Neutrophil (primary cell): ENCODE measurements around the gene CHMP4A.
"Not testable (repeated sequence)": the region's sequence is repeated elsewhere in the genome, so short reads cannot be mapped to it uniquely, and the experiment has no call there.

Experiments used
- H3K27ac ChIP-seq: fragments of 200-600 bp; sonication (generic); 2 replicates; pipeline ENCODE4 v1.5.1; 2016; ENCODE audit warnings: mild to moderate bottlenecking, moderate library complexity
- H3K27me3 ChIP-seq: fragments of 200-600 bp; sonication (generic); 2 replicates; pipeline ENCODE4 v1.6.0; 2016; ENCODE audit warnings: mild to moderate bottlenecking
- H3K36me3 ChIP-seq: fragments of 200-600 bp; sonication (generic); 2 replicates; pipeline ENCODE4 v1.5.1; 2017
- H3K4me1 ChIP-seq, 2 experiments: fragments of 200-600 bp in 1 of 2; sonication (generic) in 1 of 2; 1 replicate in 1 of 2; 2 replicates in 1 of 2; pipeline versions ENCODE4 v1.5.1 to v1.6.1; 2013 to 2016; ENCODE audit warnings: low read depth in 1 of 2, low read length in 1 of 2, mild to moderate bottlenecking in 1 of 2, moderate library complexity in 1 of 2; ENCODE audit not compliant: control insufficient read depth in 1 of 2, insufficient read depth in 1 of 2
- H3K4me3 ChIP-seq, 2 experiments: fragments of 200-600 bp in 1 of 2; sonication (generic) in 1 of 2; 1 replicate in 1 of 2; 2 replicates in 1 of 2; pipeline ENCODE4 v1.5.1; 2013 to 2016; ENCODE audit warnings: low read depth in 1 of 2, low read length in 1 of 2, mild to moderate bottlenecking in 1 of 2, moderate library complexity in 1 of 2
- H3K9me3 ChIP-seq: fragments of 200-600 bp; sonication (generic); 2 replicates; pipeline ENCODE4 v1.5.1; 2016
- TF ChIP-seq, protein P1 (sequence below): fragments of 200-600 bp; sonication (generic); IDR thresholded peaks from 2 replicates; pipeline ENCODE4 v1.5.1; 2016; ENCODE audit warnings: antibody characterized with exemption

CHMP4A gene

DNA sequence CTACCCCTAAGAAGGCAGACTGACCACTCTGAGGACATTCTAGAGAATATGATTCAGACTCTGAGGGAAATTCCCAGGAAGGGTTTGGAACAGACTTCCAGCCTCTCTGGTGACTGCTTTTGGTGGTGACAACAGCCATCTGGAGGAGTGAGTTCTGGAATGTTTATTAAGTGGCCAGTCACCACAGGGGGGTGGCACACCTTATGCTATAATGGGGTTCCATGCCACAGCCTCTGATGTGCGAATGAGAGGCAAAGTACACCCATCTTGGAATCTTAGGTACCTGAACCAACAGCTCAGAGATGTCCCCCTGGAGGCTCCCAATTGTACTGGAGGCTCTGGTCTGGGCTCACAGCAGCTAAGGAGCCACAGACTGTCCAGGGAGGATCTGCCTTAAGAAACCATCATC lies 38.6 kb upstream of the CHMP4A start:
- no peaks in the 10 kb centered on the region for H3K9me3 ChIP-seq
- no peaks in the 10 kb centered on the region for H3K27me3 ChIP-seq
- peaks cover 28% of the 10 kb centered on the region for H3K36me3 ChIP-seq
- H3K4me3 ChIP-seq = no peak overlapping the region
- no peak overlapping the region for H3K27ac ChIP-seq
- TF ChIP-seq, protein P1, sequence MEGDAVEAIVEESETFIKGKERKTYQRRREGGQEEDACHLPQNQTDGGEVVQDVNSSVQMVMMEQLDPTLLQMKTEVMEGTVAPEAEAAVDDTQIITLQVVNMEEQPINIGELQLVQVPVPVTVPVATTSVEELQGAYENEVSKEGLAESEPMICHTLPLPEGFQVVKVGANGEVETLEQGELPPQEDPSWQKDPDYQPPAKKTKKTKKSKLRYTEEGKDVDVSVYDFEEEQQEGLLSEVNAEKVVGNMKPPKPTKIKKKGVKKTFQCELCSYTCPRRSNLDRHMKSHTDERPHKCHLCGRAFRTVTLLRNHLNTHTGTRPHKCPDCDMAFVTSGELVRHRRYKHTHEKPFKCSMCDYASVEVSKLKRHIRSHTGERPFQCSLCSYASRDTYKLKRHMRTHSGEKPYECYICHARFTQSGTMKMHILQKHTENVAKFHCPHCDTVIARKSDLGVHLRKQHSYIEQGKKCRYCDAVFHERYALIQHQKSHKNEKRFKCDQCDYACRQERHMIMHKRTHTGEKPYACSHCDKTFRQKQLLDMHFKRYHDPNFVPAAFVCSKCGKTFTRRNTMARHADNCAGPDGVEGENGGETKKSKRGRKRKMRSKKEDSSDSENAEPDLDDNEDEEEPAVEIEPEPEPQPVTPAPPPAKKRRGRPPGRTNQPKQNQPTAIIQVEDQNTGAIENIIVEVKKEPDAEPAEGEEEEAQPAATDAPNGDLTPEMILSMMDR = no peak
- H3K4me1 ChIP-seq = no peaks in the 10 kb centered on the region

DNA sequence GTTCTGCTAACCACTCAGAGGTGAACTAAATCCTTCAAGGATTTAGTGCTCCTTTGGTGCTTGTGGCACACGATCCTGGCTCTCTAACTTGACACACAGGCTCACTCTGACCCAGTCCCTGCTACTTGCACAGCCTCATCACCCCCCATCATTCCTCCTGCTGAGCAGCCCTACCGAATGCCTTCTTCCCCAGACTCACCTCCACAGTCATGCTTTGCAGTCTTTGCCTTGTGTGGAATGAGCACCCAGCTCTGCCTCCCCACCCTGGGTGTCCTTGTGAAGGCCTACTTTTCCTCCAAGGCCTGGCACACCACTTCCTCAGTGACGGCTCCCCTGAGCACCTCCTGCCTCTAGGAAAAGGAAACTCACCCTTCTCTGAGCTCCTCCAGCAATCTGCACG lies 37.1 kb upstream of the CHMP4A start:
- peaks cover 27% of the 10 kb centered on the region for H3K36me3 ChIP-seq
- H3K4me1 ChIP-seq = no peaks in the 10 kb centered on the region
- H3K27ac ChIP-seq = no peak overlapping the region
- TF ChIP-seq, protein P1 = no peak
- H3K27me3 ChIP-seq = no peaks in the 10 kb centered on the region
- H3K9me3 ChIP-seq = no peaks in the 10 kb centered on the region
- no peak overlapping the region for H3K4me3 ChIP-seq

GRCh38 chr14:24249230-24250021 lies 36.1 kb upstream of the CHMP4A start:
- H3K36me3 ChIP-seq = peaks cover 18% of the 10 kb centered on the region
- H3K4me3 ChIP-seq = no peak overlapping the region
- TF ChIP-seq, protein P1 = no peak
- no peaks in the 10 kb centered on the region for H3K4me1 ChIP-seq
- no peaks in the 10 kb centered on the region for H3K9me3 ChIP-seq
- H3K27me3 ChIP-seq = no peaks in the 10 kb centered on the region
- H3K27ac ChIP-seq = no peak overlapping the region

DNA sequence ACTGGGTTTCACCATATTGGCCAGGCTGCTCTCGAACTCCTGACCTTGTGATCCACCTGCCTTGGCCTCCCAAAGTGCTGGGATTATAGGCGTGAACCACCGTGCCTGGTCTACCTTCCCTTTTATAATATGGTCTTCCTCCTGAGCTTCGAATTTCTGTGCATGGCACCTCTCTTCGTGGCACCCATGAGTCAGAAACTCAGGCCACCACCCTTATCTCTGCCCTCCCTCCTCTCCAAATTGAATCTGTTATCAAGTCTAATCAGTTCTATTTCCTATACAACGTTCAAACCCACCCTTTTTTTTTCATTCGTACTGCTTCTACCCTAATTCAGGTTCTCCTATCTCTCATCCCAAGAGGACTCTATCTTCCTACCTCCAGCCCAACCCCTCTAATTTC lies 34.1 kb upstream of the CHMP4A start:
- peaks cover 7 to 14% of the 10 kb centered on the region in 2 experiments for H3K4me1 ChIP-seq
- no peak overlapping the region for H3K27ac ChIP-seq
- TF ChIP-seq, protein P1 = no peak
- H3K4me3 ChIP-seq = no peak overlapping the region
- no peaks in the 10 kb centered on the region for H3K27me3 ChIP-seq
- H3K36me3 ChIP-seq = peaks cover 2% of the 10 kb centered on the region
- H3K9me3 ChIP-seq = no peaks in the 10 kb centered on the region

DNA sequence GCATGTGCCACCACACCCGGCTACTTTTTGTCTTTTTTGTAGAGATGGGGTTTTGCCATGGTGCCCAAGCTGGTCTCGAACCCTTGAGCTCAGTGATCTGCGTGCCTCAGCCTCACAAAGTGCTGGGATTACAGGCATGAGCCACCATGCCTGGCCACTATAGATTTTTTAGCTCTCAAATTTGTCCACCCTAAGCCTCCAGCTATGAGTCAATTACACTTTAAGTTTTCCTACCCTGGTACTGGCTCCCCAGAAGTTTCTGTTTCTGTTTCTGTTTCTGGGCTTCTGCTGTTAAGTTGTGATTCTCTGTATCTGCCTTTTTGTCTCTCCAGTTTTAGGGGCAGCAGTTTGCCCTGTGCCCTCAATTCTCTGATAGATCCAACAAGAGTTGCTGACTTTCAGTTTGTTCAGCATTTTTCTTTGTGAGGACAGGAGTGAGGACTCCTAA lies 33.5 kb upstream of the CHMP4A start:
- TF ChIP-seq, protein P1 = no peak
- Histone ChIP-seq H3K4me1 (peaks cover 10 to 16% of the 10 kb centered on the region in 2 experiments), H3K27me3 (no peaks in the 10 kb centered on the region), H3K9me3 (no peaks in the 10 kb centered on the region), H3K36me3 (no peaks in the 10 kb centered on the region), H3K4me3 (no peak overlapping the region), H3K27ac (no peak overlapping the region)

- not testable (repeated sequence) for H3K27me3 ChIP-seq, H3K27ac ChIP-seq, H3K4me3 ChIP-seq, H3K36me3 ChIP-seq, H3K9me3 ChIP-seq
- peaks cover 25 to 30% of the 10 kb centered on the region in 2 experiments for H3K4me1 ChIP-seq
Measured at GRCh38 chr14:24245350-24245749, 32.1 kb upstream of the CHMP4A start.
